H1 (cell line): ENCODE data around the gene SPINT2. TPM values are rescaled to one million over a fixed set of nuclear protein-coding genes. Genes with fewer than 3 reads are reported as not detected.

Source experiments
- FOSL1 ChIP-seq: IDR thresholded peaks from 2 replicates; pipeline ENCODE4 v1.6.1; 2011; ENCODE audit warnings: mild to moderate bottlenecking, low read depth, low read length, moderate library complexity; ENCODE audit not compliant: insufficient read depth
- JUND ChIP-seq: IDR thresholded peaks from 2 replicates; pipeline ENCODE4 v1.6.1; 2011; ENCODE audit warnings: mild to moderate bottlenecking, improper control_type of control experiment, low read length
- polyA plus RNA-seq, 7 experiments: library from polyadenylated mRNA; depleted of rRNA in 3 of 7; stranded (reverse) in 5 of 7; unstranded in 2 of 7; fragments of >200 nt in 5 of 7; fragments of 200-250 nt in 2 of 7; gene quantifications; 1 replicate in 5 of 7; 2 replicates in 1 of 7; 4 replicates in 1 of 7; pipeline versions ENCODE4 v1.2.1 to v1.2.3, GENCODE V29; 2011 to 2013; ENCODE audit warnings: missing spikeins in 2 of 7, mixed read lengths in 2 of 7
- total RNA-seq: library from RNA; stranded (reverse); fragmentation: NEBNext Ultra II Directional; extraction: Animal tissue kit (Norgen Biotek cat#: 25700); gene quantifications from 2 replicates; pipeline ENCODE4 v1.2.1, GENCODE V29; 2021
- TF ChIP-seq, protein P1 (sequence below): IDR thresholded peaks from 2 replicates; pipeline ENCODE4 v1.6.1; 2012; ENCODE audit warnings: low read length, inconsistent platforms

SPINT2 gene
- total and polyA plus RNA-seq, 2 of the 8 experiments (the other 6 are each of a cell fraction or from before 2014, with no cell fraction given), result 294 to 296 TPM

DNA sequence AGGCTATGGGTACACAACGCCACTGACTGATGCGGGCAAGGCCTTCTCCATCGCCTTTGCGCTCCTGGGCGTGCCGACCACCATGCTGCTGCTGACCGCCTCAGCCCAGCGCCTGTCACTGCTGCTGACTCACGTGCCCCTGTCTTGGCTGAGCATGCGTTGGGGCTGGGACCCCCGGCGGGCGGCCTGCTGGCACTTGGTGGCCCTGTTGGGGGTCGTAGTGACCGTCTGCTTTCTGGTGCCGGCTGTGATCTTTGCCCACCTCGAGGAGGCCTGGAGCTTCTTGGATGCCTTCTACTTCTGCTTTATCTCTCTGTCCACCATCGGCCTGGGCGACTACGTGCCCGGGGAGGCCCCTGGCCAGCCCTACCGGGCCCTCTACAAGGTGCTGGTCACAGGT is 62.2 kb downstream of the SPINT2 start (continued):
- no peak for TF ChIP-seq FOSL1
- TF ChIP-seq, protein P1, sequence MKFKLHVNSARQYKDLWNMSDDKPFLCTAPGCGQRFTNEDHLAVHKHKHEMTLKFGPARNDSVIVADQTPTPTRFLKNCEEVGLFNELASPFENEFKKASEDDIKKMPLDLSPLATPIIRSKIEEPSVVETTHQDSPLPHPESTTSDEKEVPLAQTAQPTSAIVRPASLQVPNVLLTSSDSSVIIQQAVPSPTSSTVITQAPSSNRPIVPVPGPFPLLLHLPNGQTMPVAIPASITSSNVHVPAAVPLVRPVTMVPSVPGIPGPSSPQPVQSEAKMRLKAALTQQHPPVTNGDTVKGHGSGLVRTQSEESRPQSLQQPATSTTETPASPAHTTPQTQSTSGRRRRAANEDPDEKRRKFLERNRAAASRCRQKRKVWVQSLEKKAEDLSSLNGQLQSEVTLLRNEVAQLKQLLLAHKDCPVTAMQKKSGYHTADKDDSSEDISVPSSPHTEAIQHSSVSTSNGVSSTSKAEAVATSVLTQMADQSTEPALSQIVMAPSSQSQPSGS, result no peak
- TF ChIP-seq JUND, result no peak
- TF ChIP-seq, all 59 proteins: peak for 0
